RWPE1 (cell line): ENCODE results near the gene PAM16.

ENCODE experiments used
- CTCF ChIA-PET: fragments of 350-600 bp; sonication (Branson Sonifier 250); formaldehyde crosslinking; extraction: SDS; loops from one replicate; lab custom pipeline; 2021; lab: Yijun Ruan, JAX
- POLR2A ChIA-PET: fragments of 400-600 bp; formaldehyde crosslinking; extraction: SDS; loops from one replicate; lab custom pipeline; 2020; ENCODE audit warnings: antibody characterized with exemption; ENCODE audit not compliant: low non-redundant PET; lab: Yijun Ruan, JAX
- DNase-seq: peaks from one replicate; pipeline ENCODE4 v3.0.0; 2012; ENCODE audit warnings: low spot score
- H3K27ac ChIP-seq: fragments of 450-650 bp; 2 replicates; pipeline ENCODE4 v1.5.1; 2017
- CTCF ChIP-seq: fragments of 450-650 bp; conservative IDR thresholded peaks from 2 replicates; pipeline ENCODE4 v1.5.1; 2017; ENCODE audit warnings: low read depth, mild to moderate bottlenecking

PAM16 gene

DNA sequence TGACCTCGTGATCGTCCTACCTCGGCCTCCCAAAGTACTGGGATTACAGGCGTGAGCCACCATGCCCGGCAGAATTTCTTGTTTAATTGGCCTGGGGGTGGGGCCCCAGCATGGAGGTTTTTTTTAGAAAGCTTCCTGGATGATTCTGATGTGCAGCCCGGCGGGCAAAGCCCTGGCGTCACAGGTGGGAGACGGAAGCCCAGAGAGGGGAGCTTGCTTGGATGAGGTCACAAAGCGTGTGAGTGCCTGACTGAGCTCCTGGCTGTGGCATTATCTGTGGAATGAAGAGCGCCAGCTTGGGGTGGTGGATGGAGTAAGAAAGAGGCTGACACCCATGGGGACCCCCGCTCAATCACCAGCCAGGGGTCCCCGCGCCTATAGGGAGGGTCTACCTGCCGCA lies 24.6 kb upstream of the PAM16 start:
- no peak for TF ChIP-seq CTCF
- peak overlapping the region; percentile 99 for H3K27ac ChIP-seq
- CTCF ChIA-PET, result interaction anchor here (0.6 to 4.8 kb wide), 5 partner anchors 17 to 104 kb away, joined by 3 to 31 read pairs (median 3); no protein-coding TSS in a partner anchor
- POLR2A ChIA-PET, result no interaction called here
- no peak for DNase-seq

GRCh38 chr16:4373909-4374742 lies 23.0 kb upstream of the PAM16 start:
- CTCF ChIA-PET, result interaction anchor here (0.5 to 4.8 kb wide), 4 partner anchors 15 to 62 kb away, joined by 3 to 31 read pairs (median 4); no protein-coding TSS in a partner anchor
- peak; percentile 70 for DNase-seq
- POLR2A ChIA-PET, result no interaction called here

GRCh38 chr16:4373356-4373908 lies 22.3 kb upstream of the PAM16 start:
- CTCF ChIA-PET, result interaction anchor here (0.5 to 4.8 kb wide), 3 partner anchors 14 to 62 kb away, joined by 3 to 31 read pairs (median 4); no protein-coding TSS in a partner anchor
- POLR2A ChIA-PET, result no interaction called here
- peak overlapping the region; percentile 99 for H3K27ac ChIP-seq
- no peak for TF ChIP-seq CTCF
- DNase-seq, result peak; percentile 57

More at GRCh38 chr16:4373909-4374742, 23.0 kb upstream of the PAM16 start:
- TF ChIP-seq CTCF, result no peak
- peak overlapping the region; percentile 99 for H3K27ac ChIP-seq

GRCh38 chr16:4372578-4373355 lies 21.6 kb upstream of the PAM16 start:
- POLR2A ChIA-PET, result no interaction called here
- CTCF ChIA-PET, result interaction anchor here (0.5 to 4.8 kb wide), 2 partner anchors 30 to 53 kb away, joined by 3 to 31 read pairs; no protein-coding TSS in a partner anchor
- no peak for TF ChIP-seq CTCF
- H3K27ac ChIP-seq, result peak overlapping the region; percentile 99
- DNase-seq, result peak; percentile 48

DNA sequence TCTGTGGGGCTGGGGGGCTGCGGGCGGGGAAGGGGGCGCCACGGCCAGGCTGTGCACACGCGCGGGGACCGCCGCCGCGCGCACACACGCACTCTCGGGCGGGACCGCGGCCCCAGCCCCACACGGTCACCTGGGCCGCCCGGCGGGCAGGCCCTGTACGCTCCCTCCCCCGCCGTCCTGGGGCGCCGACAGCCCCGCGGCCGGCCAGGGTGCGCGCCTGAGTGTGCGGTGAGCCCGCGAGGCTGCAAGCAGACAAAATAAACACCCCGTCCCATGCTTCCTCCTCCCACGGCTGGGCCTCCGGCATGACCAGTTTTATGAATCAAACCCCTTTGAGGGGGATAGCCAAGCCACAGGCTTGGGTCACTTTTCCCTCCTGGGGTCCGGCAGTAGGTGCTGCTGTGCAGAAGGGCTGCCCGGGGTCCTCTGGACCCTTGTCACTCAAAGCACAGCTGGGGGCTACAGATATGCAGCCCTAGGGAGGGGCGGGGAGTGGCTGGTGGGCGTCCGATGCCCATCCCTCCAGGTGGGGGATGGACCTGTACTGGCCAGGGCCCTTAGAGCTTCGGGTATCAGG lies 21.0 kb upstream of the PAM16 start:
- ChIA-PET CTCF (interaction anchor here (0.5 to 4.8 kb wide), 2 partner anchors 30 to 54 kb away, joined by 3 to 31 read pairs; no protein-coding TSS in a partner anchor), POLR2A (no interaction called here)
- no peak for DNase-seq
- TF ChIP-seq CTCF, result no peak
- H3K27ac ChIP-seq, result peak overlapping the region; percentile 99
